Measurements from ENCODE around the gene FANCC. TPM values are rescaled to one million over a fixed set of nuclear protein-coding genes. Genes with fewer than 3 reads are reported as not detected.

The FANCC gene
- total and polyA plus RNA-seq, 2 of the 13 experiments (the other 11 are each of a cell fraction or from before 2014, with no cell fraction given): 7.4 to 8.6 TPM

- TF ChIP-seq STAT6 (CRISPR knock-in tag; IDR thresholded peaks at IDR 0.05; ENCODE audit: borderline replicate concordance) (no peak), ZNF234 (CRISPR knock-in tag; conservative IDR thresholded peaks at IDR 0.05) (no peak)
These were observed 15.0 kb downstream of the FANCC start (continued) for GRCh38 chr9:95302479-95302878.

- POLR2A ChIA-PET: no interaction called here
- intact Hi-C loops (cut with micrococcal nuclease; ENCODE audit: unreplicated experiment): no loop called here
- ATAC-seq (no peak), FAIRE-seq (no peak), DNase-seq (ENCODE audit: low spot score) (no peak)
- Histone ChIP-seq H2AFZ (ENCODE audit: low read length) (no peak overlapping the region), H3K79me2 (ENCODE audit: insufficient read depth, low read length) (peaks cover 19% of the 10 kb centered on the region), H3K36me3 (replicated peaks in 1 of 2; ENCODE audit: control insufficient read depth in 1 of 2, insufficient read depth in 2 of 2, low read length in 2 of 2) (no peaks in the 10 kb centered on the region), H3K27ac (ENCODE audit: extremely low read length, insufficient read depth, low read length) (no peak overlapping the region), H3K4me1 (ENCODE audit: insufficient read depth, low read length) (peaks cover 37% of the 10 kb centered on the region), H3K4me2 (ENCODE audit: low read depth, low read length) (no peak overlapping the region), H4K20me1 (ENCODE audit: insufficient read depth, low read length) (no peaks in the 10 kb centered on the region), H3K27me3 (ENCODE audit: control insufficient read depth in 1 of 2, insufficient read depth in 2 of 2, low read length in 2 of 2) (no peaks in the 10 kb centered on the region), H3K4me3 (replicated peaks in 1 of 3; ENCODE audit: insufficient read depth in 1 of 3, low read depth in 2 of 3, low read length in 3 of 3) (no peak overlapping the region), H3K9ac (ENCODE audit: insufficient read depth, low read depth, low read length) (no peak overlapping the region), H3K9me3 (ENCODE audit: low read length) (no peaks in the 10 kb centered on the region)
- CTCF ChIA-PET (ENCODE audit: low intra/inter-chr PET ratio, low total read pairs): no interaction called here
- no TSS peak for BruUV-seq (replicated peaks)
- in situ Hi-C loops (cut with HindIII; ENCODE audit: extremely low pct_ligation_motif_present, low pct_unique_long_range_greater_than_20kb): no loop called here
- no peak for TF ChIP-seq MATR3 (CRISPR knock-in tag; IDR thresholded peaks at IDR 0.05)
- TF ChIP-seq HMGA1 (CRISPR knock-in tag; conservative IDR thresholded peaks at IDR 0.05): no peak
- TF ChIP-seq ATRX (CRISPR knock-in tag; IDR thresholded peaks at IDR 0.05; ENCODE audit: borderline replicate concordance): no peak
- no peak for TF ChIP-seq TFAP4 (IDR thresholded peaks at IDR 0.05; ENCODE audit: borderline replicate concordance, low read depth)
- no peak for TF ChIP-seq TRAFD1 (CRISPR knock-in tag; IDR thresholded peaks at IDR 0.05; ENCODE audit: borderline replicate concordance)
- TF ChIP-seq MLX (CRISPR knock-in tag; IDR thresholded peaks at IDR 0.05): no peak
- TF ChIP-seq TIGD3 (CRISPR knock-in tag; IDR thresholded peaks at IDR 0.05; ENCODE audit: borderline replicate concordance): no peak
- TF ChIP-seq ZNF766 (CRISPR knock-in tag; IDR thresholded peaks at IDR 0.05; ENCODE audit: borderline replicate concordance): no peak
- no peak for TF ChIP-seq U2AF1 (optimal IDR thresholded peaks at IDR 0.05; ENCODE audit: low read depth, low read length)
- TF ChIP-seq ZNF839 (CRISPR knock-in tag; IDR thresholded peaks at IDR 0.05; ENCODE audit: borderline replicate concordance): no peak
- 100% methylated on average over 1 of the region's 1 CpG for WGBS (ENCODE audit: low lambda C conversion rate)
These were observed 19.7 kb downstream of the FANCC start for GRCh38 chr9:95297760-95298159.
